ENCODE measurements around the gene CRELD2. TPM values are rescaled to one million over a fixed set of nuclear protein-coding genes. Genes with fewer than 3 reads are reported as not detected.

Gene CRELD2
- polyA plus RNA-seq, 1 donor, result 12.4 TPM

DNA sequence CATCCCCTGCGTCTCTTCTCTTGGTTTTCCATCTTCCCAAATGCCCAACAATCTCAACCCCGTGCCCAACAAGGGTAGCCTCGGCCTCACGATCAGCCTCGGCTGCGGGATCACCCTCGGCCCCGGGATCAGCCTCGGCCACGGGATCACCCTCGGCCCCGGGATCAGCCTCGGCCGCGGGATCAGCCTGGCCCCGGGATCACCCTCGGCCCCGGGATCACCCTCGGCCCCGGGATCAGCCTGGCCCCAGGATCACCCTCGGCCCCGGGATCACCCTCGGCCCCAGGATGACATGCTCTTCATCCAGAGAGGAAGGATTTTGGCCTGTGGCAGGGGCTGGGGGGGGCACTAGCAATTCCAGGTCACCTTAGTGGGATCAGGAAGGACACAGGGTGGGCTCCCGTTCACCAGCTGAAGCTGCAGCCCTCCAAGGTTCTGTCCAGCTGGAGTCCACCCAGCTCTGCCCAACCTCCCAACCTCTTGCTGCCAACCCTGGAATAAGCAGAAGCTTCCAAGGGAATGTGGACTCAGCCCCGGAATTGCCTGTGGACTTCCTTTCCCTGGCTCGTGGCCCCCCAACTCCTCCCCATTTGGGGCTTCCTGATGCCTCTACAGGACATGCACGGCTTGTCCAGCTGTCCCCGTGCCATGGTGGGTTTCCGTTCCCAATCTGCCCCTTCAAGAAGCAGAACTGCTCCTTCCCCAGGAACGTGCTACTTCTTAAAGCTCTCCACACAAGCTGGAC, 6.4 kb upstream of the CRELD2 start:
- DNase-seq (ENCODE audit: low read depth), result no peak

DNA sequence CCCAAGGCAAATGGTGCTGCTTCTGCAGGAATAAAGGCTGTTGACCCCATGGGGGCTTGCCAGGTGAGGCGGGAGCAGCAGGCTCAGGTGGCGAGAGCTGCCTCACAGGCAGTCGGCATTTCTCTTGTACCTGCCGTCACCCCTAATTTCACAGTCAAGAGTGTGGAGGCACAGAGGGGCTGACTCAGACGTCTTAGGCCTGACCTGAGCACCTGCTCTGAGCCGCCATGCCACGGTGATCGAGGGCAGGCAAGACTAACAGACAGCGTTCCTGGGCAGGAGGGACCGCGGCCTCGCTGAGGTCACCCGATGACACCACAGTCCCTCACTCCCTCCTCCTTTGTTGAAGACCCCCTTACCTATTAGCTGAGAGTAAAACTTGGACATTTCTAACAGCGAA, 5.4 kb upstream of the CRELD2 start:
- no peak for DNase-seq (ENCODE audit: low read depth)

DNA sequence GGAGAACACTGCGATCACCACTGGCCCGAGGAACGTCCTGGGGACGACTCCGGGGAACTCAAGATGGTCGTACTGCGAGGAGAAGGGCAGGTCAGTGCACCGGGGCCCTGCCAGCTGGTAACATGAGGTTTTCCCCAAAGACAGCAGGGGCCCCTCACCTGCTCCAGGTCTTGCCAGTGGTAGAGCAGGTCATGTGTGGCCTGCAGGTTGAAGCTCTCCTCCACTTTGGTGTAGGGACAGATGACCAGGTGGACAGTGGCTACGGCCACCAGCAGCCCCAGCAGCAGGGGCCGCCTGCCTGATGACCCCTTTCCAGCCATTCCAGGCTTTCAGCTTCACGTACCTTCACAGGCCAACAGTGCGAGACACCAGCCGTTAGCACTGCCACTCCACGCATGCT, 5.0 kb upstream of the CRELD2 start:
- no peak for DNase-seq (ENCODE audit: low read depth)

DNA sequence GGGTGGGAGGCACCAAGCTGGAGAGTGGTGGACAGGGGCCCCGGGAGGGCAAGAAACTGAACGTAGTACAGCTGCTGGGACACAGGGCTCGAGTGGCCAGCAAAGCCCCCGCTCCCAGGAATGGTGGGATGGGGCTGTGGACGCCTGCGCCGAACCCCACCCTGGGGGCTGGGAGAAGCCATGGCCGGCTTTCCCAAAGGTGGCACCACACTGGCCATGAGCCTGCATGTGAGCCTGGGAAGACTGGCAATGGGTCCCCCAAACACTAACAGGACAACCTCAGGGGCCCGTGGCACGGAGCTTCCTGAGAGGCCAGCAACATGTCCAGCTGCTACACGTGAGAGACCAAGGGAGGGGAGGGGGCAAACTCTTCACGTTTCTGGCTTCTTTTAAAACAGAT, 4.2 kb upstream of the CRELD2 start:
- DNase-seq (ENCODE audit: low read depth), result no peak

DNA sequence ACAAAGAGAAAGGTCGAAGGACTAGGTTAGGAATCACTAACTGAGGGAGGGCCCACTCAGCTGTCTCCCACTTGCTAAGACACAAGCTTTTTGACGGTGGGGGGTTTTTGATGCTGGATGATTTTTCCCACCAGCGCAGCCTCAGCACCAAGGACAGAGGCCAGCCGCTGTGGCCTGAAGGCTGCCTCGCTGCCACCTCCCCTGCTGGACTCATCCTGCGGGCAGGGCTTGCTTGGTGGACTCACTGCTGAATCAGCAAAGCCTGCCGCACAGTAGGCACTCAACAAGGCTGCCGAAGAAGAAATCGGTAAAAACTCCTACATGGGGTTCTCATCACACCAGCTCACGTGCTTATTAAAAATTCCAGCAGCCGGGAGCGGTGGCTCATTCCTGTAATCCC, 2.8 kb upstream of the CRELD2 start:
- DNase-seq (ENCODE audit: low read depth), result no peak

DNA sequence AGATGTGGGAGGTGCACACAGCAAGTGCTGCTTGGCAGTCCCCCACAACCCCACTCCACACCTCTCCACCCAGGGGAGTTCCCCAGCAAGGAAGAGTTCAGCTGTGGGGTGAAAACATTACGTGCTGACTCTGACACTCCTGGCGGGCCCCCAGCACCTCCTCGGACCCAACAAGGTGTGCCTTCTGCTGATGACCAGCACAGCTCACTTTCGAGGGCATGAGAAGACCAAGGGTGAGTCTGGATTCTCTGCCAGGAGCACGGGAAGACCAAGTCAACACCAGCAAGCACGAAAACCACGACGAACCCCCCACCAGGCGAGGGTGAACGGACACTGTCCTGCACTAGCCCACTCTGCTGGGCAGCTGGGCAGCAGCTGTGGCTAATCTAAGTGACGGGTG, 1.6 kb upstream of the CRELD2 start:
- DNase-seq (ENCODE audit: low read depth), result no peak

DNA sequence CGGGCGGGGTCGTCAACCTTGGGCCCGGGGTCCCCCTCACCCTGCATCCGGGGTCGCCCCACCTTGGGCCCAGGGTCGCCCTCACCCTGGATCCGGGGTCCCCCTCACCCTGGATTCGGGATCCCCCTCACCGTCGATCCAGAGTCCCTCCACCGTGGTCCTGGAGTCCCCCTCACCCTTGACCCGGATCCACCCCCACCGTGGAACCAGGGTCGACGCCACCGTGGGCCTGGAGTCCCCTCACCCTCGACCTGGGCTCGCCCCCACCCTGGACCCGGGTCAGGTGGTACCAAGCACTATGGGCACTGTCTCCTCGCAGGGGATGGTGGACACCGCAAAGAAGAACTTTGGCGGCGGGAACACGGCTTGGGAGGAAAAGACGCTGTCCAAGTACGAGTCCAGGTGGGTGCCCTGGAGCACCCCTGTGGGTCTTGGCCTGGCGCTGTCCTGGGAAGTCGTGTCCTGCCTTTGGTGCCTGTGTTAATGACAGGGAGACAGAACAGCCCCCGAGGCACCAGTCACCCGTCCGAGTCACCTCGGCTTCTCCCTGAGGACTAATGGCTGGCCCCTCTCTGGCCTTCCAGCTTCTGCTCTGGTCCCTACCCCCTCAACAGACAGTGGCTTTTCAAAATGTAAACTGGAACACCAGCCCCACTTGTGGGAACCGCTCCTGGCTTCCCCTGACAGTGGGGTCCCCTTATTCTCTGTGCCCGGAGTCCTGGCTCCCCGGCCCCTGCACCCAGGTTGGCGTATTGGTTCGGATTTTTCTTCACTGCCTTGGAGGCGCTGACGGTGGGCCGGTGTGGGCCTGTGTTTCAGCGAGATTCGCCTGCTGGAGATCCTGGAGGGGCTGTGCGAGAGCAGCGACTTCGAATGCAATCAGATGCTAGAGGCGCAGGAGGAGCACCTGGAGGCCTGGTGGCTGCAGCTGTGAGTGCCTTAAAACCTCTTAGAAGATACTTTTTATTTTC, 762 bp downstream of the CRELD2 start:
- no peak for DNase-seq (ENCODE audit: low read depth)

DNA sequence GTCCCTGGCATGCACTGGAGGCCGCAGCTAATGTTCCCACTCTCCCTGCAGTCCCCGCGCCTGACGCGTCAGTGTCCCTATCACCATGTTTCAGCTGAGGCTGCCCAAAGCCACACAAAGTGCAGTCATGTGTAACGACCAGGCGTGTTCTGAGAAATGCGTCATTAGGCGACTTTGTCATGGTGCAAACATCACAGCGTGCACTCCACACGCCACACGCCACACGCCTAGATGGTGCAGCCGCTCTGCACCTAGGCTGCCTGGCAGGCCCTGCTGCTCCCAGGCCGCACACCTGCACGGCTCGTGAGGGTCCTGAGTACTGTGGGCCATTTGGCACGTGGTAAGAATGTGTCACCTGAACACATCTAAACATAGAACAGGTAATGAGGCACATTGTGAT, 2.4 kb downstream of the CRELD2 start:
- DNase-seq (ENCODE audit: low read depth), result no peak

DNA sequence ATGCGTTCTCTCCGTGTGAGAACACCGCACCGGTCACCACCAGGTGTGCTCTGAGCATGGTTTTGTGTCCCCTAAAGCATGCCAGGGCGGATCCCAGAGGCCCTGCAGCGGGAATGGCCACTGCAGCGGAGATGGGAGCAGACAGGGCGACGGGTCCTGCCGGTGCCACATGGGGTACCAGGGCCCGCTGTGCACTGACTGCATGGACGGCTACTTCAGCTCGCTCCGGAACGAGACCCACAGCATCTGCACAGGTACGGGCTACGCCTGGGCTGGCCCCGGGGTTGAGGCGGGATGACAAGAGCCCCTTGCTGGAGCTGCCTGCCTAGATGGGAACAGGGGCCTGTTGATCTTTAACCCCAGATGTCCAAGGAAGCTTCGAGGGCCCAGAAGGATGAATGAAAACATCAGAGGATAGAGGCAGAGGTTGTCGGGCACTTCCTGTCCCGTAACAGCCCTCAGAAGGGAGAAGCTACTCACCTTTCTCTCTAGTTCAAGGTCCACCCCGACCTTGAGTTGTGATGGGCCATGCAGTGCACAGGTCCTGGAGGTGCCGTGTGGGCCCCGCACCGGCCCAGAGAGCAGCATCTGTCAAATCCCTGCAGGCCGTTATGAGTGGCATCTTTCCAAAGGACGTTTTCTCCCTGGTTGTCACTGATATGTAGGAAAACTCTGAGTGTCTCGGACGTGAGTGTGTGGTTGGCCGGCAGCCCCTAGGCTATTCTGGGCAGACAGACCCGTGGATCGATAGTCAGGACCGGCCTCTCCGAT, 3.3 kb downstream of the CRELD2 start:
- DNase-seq (ENCODE audit: low read depth), result no peak

DNA sequence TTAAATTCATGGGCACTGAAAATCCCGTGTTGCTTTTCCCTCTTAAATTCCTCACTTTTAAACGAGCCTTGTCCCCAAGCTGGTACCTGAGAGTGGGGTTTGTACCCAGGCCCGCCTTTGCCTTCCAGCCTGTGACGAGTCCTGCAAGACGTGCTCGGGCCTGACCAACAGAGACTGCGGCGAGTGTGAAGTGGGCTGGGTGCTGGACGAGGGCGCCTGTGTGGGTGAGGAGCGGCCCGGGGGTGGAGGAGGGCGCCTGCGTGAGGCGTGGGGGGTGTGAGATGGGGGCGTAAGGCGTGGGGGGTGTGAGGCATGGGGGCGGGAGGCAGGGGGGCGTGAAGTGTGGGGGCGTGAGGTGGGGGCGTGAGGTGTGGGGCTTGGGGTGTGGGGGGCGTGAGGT, 4.0 kb downstream of the CRELD2 start:
- no peak for DNase-seq (ENCODE audit: low read depth)

DNA sequence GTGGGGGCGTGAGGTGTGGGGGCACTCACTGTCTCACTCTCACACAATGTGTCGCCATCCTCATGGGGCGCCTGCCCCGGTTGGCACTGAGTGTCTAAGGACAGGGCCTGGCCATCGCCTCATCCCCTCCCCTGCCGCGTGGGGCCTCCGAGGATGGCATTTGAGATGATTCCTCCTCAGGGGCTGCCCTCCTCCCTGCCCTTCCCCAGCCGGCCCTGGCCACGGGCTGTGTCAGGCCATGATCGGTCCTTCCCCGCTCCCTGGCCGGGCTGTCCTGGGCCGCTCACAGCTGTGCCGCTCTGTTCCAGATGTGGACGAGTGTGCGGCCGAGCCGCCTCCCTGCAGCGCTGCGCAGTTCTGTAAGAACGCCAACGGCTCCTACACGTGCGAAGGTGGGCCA, 4.5 kb downstream of the CRELD2 start:
- no peak for DNase-seq (ENCODE audit: low read depth)

DNA sequence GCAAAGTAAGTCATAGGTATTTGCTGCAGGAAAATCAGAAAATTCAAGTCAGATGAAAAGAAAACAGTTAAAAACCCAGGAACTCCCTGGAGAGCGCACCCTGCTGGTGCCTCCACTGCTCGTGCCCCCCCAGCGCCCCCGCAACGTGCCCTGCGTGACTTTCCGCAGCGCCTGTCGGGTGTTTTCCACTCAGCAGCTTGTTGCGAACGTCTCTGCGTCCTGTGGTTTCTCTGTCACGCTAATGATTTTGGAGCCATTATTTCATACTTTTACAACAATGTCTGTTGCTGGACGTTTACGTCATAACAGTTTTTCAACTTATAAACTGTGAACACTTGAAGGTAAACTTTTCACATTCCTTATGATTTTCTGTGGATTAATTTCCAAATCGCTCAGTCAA, 5.0 kb downstream of the CRELD2 start:
- DNase-seq (ENCODE audit: low read depth), result no peak

DNA sequence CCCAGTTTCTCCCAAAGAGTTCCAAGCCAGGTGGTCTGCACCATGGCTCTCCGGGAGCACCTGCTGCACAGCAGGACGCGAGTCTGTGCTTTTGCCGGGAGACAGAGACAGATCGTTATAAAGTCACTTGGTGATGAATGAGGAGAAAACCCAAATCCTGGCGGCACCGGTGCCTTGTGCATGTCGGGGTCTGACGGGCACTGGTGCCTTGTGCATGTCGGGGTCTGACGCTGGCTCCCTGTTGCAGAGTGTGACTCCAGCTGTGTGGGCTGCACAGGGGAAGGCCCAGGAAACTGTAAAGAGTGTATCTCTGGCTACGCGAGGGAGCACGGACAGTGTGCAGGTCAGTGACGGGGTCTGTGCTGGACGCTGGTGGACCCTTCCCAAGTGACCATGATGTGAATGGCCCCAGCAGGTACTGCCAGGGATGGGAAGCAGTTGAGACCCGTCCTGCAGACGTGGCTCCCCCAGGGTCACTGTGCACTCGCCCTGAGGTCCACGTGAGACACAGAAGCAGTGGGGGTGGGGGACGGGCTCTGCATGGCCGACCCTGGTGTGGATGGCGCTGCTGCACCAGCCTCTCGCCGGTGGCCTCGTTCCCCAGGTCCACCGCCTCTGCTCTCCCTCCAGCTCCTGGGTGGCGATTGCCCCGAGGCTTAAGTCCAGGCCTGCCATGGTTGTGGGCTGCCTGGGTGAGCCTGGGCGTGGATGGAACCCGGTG, 5.8 kb downstream of the CRELD2 start:
- DNase-seq (ENCODE audit: low read depth), result no peak

DNA sequence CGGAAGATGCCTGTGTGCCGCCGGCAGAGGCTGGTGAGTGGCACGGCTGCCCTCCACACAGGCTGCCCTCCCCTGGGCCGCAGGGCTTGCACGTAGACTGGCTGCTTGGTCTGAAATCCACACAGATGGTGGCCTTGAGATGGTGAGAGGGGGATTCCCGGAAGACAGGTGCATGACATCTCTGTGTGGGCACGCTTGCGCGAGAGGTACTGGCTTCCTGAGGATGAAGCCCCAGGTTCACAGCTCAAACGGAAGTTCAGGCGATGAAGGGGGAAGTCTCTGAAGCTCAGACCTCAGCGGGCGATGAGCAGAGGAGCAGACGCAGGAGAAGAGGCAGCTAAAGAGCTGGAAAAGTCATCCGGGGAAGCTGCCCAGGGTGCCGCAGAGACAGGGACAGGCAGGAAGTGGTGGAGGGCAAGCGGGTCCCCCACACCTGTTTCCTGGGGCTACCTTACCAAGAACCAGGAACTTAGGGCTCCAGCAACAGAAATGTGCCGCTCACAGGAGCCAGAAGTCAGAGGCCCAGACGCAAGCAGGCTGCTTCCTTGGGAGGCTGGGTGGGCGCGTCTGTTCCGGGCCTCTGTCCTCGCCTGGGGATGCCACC, 7.2 kb downstream of the CRELD2 start:
- DNase-seq (ENCODE audit: low read depth), result no peak

DNA sequence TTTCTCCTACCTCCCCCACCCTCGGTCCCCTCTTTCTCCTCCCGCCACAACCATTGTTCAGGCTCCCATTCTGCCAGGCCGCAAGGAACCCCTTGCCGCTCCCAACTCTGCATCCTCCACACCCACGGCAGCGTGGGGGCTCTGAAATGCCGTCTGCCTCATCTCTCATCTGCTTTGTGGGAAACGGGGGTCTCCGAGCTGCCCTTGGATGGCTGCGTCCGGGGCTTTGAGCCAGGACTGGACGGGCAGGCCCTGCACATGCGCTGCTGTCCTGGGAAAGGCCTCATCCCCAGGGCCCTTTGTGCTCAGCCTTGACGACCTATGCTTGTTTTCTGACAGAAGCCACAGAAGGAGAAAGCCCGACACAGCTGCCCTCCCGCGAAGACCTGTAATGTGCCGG, 8.5 kb downstream of the CRELD2 start:
- no peak for DNase-seq (ENCODE audit: low read depth)

DNA sequence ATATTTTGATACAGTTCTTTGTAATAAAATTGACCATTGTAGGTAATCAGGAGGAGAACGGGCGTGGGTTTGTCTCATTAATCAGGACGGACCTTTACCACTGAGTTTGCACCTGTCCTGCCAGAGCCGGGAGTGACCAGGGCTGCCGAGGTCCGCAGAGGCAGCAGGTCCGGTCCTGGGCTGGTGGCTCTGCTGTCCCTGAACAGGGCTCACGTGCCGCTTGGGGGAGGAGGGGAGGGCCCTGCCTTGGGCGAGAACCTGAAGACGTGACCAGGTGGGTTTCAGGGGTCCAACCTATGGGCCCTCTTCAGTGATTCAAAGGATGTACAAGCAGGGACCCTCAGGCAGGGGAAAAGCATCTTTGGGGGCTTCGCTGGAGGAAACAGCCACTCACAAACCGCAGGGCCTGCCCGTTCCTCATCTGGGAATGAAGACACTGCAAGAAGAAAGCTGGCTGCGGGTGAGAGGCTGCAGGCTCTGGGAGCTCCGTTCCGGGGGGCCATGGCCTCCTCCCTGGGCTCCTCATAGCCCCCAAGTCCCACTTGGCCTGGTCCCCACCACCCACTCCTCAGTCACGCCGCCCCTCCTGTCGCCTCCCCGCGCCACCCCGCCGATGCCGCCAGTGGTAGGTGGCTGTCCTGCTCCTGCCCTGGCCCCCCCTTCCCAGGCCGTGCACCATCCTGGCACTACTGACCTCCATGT, 9.2 kb downstream of the CRELD2 start:
- no peak for DNase-seq (ENCODE audit: low read depth)

DNA sequence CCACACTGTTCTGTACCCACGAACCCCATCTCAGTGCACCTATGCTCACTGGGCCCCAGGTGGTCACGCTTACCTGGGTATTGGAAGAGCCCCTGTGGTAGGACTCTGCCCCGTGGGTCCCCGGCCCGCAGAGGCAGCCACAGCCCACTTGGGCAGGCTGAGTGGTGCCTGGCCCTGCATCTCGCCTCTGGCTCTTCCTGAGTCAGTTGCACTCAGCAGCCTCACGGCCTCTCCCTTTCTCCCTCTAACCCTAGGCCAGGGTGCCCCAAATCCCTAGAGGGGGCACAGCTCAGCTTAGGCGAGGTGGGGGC, 9.7 kb downstream of the CRELD2 start:
- no peak for DNase-seq (ENCODE audit: low read depth)

DNA sequence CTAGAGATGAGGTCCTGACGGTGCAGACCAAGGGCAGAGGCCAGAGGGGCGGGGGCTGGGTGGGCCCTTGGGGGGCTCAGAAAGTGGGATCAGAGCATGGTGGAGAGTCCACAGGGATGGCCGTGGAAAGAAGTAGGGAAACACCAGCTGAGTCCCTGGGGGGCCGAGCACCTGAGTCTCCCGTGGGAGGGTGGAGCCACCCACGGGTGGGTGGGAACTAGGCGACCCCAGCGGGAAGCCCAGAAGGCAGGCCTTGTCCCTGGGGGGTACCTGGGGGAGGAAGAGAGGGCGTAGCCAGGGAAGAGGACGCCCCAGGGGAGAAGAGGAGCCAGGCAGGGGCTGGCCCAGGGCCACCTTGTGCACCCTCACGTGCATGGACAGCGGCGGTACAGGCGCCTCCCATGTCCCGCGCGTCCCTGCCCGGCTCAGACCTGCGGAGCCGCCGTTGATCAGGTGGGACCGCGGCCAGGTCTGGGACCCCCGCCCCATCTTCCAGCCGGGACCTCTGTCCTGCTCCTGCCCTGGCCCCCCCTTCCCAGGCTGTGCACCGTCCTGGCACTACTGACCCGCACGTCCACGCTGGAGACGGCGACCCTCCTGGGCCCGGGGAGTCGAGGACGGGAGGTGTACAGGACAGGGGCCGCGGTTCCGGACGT, 10.2 kb downstream of the CRELD2 start:
- DNase-seq (ENCODE audit: low read depth), result no peak

DNA sequence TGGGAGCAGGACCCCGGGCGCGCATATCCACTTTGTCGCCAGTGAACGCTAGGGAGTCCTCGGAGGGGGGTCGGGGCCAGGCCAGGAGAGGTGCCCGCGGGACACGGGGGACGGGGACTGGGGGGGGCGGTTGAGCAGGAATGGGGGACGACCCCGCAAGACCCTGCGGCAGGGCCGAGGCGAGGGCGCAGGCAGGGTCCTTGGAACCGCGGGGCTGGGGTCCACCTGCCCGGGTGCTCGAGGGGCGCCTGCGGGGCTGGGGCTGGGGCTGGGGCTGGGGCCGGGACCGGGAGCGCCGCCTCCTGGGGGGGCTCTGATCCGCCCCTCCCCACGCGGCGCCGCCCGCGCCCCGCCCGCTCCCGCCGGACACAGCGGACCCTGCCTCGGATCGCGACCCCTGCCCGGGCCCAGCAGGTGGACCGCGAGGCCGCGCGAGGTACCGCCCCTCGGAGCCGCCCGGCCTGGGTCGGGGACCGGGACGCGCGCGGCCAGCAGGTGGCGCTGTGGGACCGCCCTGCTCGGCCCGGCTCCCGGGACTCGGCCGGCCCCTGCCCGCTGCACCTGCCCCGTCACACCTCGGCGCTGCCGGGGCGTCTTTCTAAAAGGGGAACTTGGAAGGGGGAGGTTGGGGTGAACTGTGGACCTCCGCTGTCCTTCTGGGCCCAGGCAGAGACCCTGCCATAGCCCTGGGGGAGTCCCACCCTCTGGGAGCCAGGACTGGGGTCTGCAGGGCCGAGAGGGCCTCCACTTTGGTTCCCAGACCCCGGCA, 11.0 kb downstream of the CRELD2 start:
- no peak for DNase-seq (ENCODE audit: low read depth)

Measured in forelimb muscle (tissue), 1 donor.